ENCODE measurements around the gene CLDN19. TPM values are rescaled to one million over a fixed set of nuclear protein-coding genes. Genes with fewer than 3 reads are reported as not detected.
"Not testable (repeated sequence)": the region's sequence is repeated elsewhere in the genome, so short reads cannot be mapped to it uniquely, and the experiment has no call there.

Gene CLDN19
- total RNA-seq, 4 donors from 2014 or later = 0.28 TPM; not detected in 3

GRCh38 chr1:42733415-42734200 lies 6.4 kb downstream of the CLDN19 start:
- Histone ChIP-seq H3K4me1 (no peaks in the 10 kb centered on the region), H3K27me3 (no peaks in the 10 kb centered on the region), H3K4me3 (no peak overlapping the region), H3K36me3 (no peaks in the 10 kb centered on the region), H3K27ac (no peak overlapping the region), H3K9me3 (no peaks in the 10 kb centered on the region)
- intact Hi-C loops (cut with DNase I; ENCODE audit: low total_unique reads) = no loop called here
- DNase-seq = no peak
- TF ChIP-seq POLR2A (IDR thresholded peaks at IDR 0.05) = no peak
- no peak for TF ChIP-seq CTCF (IDR thresholded peaks at IDR 0.05)

GRCh38 chr1:42732126-42732680 lies 7.8 kb downstream of the CLDN19 start:
- Histone ChIP-seq H3K9me3 (no peaks in the 10 kb centered on the region), H3K36me3 (no peaks in the 10 kb centered on the region), H3K27ac (no peak overlapping the region), H3K27me3 (no peaks in the 10 kb centered on the region), H3K4me3 (no peak overlapping the region), H3K4me1 (no peaks in the 10 kb centered on the region)
- intact Hi-C loops (cut with DNase I; ENCODE audit: low total_unique reads) = no loop called here
- TF ChIP-seq POLR2A (IDR thresholded peaks at IDR 0.05) (no peak), CTCF (IDR thresholded peaks at IDR 0.05) (no peak)
- no peak for DNase-seq

- no peaks in the 10 kb centered on the region for H3K27me3 ChIP-seq
- no peaks in the 10 kb centered on the region for H3K9me3 ChIP-seq
- intact Hi-C loops (cut with DNase I; ENCODE audit: low total_unique reads) = no loop called here
- no peak overlapping the region for H3K4me3 ChIP-seq
- H3K36me3 ChIP-seq = no peaks in the 10 kb centered on the region
- H3K4me1 ChIP-seq = no peaks in the 10 kb centered on the region
- no peak for DNase-seq
- H3K27ac ChIP-seq = no peak overlapping the region
- no peak for TF ChIP-seq POLR2A (IDR thresholded peaks at IDR 0.05)
- no peak for TF ChIP-seq CTCF (IDR thresholded peaks at IDR 0.05)
Observed at GRCh38 chr1:42731585-42731984, 8.5 kb downstream of the CLDN19 start.

GRCh38 chr1:42730988-42731387 lies 9.0 kb downstream of the CLDN19 start:
- no peak for DNase-seq
- no peak overlapping the region for H3K27ac ChIP-seq
- intact Hi-C loops (cut with DNase I; ENCODE audit: low total_unique reads) = no loop called here
- no peak overlapping the region for H3K4me3 ChIP-seq
- no peak for TF ChIP-seq CTCF (IDR thresholded peaks at IDR 0.05)
- no peak for TF ChIP-seq POLR2A (IDR thresholded peaks at IDR 0.05)
- no peaks in the 10 kb centered on the region for H3K9me3 ChIP-seq
- no peaks in the 10 kb centered on the region for H3K4me1 ChIP-seq
- no peaks in the 10 kb centered on the region for H3K36me3 ChIP-seq
- H3K27me3 ChIP-seq = no peaks in the 10 kb centered on the region

GRCh38 chr1:42730002-42730401 lies 10.0 kb downstream of the CLDN19 start:
- no peak overlapping the region for H3K27ac ChIP-seq
- no peaks in the 10 kb centered on the region for H3K36me3 ChIP-seq
- no peak for TF ChIP-seq CTCF (IDR thresholded peaks at IDR 0.05)
- TF ChIP-seq POLR2A (IDR thresholded peaks at IDR 0.05) = no peak
- no peaks in the 10 kb centered on the region for H3K27me3 ChIP-seq
- H3K9me3 ChIP-seq = no peaks in the 10 kb centered on the region
- intact Hi-C loops (cut with DNase I; ENCODE audit: low total_unique reads) = no loop called here
- DNase-seq = no peak
- no peaks in the 10 kb centered on the region for H3K4me1 ChIP-seq
- no peak overlapping the region for H3K4me3 ChIP-seq

- H3K4me3 ChIP-seq; H3K4me1 ChIP-seq; H3K9me3 ChIP-seq; DNase-seq; H3K36me3 ChIP-seq; H3K27ac ChIP-seq; H3K27me3 ChIP-seq; intact Hi-C loops (cut with DNase I; ENCODE audit: low total_unique reads): not testable (repeated sequence)
Observed at GRCh38 chr1:42725820-42726219, 14.2 kb downstream of the CLDN19 start.
